HG03342 (cell line): Measurements from ENCODE around the gene SLCO2A1.

Source experiments
- ATAC-seq: cut with Tn5 transposase; IDR thresholded peaks from one replicate; pipeline ENCODE4 v1.9.1; 2021; ENCODE audit warnings: mild to moderate bottlenecking, moderate library complexity; ENCODE audit not compliant: unreplicated experiment

SLCO2A1 gene

DNA sequence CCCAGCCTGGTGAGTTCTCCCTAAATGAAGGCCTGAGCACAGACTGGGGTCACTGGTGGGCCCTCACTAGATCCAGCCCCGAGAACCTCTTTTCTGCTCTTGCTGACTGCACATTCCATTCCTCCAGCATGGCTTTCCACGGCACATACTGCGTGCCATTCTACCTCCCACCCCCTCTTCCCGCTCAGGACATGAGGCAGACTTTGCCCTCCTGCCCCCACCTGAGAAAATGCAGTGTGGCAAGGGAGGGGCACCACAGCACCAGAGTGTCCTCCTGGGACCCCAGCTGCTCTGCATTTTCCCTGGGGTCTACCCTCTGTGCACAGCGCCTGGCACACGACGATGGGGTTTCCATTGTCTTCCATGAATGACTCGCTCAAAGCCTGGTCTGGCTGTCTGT, 6.1 kb upstream of the SLCO2A1 start:
- ATAC-seq: no peak

DNA sequence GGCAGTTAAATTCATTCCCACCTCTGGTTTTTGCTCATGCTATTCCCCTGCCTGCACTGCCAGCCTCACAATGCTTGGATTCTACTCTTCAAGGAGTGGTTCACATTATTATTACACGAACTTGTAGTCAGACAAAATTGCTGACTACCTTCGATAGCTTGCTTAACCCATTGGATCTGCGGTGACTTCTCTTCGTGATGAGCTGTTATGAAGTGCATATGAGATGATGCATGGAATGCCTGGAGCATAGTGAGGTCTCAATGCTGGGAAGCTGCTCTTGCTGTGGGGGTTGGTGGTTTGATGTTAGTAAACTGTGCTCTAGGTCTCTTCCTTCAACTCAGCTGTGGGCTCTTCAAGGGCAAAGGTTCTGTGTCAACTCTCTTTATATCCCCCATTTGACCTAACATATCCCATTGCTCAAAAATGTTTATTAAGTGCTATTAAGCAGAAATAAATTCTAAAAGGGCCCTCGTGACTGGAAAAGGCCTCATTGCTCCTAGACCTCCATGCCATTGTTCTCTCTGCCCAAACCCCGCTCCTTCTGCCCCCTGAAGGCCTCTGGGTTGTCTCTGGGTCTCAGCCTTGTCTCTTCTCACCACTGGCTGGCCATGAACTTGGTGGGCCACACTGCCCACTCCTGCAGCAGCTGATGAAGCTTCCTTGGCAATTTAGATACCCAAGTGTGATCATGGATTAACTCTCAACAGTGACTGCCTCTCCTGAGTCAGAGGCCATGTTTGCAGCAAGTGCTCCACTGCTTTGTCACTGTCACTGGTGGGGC, 4.5 kb upstream of the SLCO2A1 start:
- ATAC-seq: no peak

DNA sequence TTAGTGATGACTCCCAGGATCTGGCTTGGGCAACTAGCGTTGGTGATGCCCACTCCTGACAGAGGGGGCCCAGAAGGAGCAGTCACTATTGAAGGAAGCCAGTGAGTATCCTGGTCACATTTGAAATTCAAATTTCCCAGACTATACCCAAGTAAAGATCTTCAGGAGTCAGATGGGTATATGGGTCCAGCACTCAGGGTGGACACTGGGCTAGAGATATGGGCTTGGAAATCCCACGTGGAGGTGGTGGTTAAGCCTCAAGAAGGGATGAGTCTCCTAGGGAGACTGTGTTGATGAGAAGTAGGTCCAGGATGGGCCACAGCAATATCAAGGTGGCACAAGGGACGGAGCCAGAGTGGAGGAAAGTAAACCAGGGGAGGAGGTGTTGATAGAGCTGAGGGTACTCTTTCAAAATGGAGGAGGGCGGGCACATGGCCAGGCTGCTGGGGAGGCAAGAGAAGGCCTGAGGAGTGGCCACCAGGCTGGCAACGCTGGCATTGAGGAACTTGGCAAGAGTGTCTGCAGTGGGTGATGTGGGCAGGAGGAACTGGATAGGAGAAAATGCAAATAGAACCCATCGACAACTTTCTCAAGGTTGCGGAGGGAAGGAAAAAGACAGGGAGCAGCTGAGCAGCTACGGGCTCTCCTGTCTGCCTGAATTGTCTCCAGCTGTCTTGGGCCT, 3.7 kb upstream of the SLCO2A1 start:
- no peak for ATAC-seq

DNA sequence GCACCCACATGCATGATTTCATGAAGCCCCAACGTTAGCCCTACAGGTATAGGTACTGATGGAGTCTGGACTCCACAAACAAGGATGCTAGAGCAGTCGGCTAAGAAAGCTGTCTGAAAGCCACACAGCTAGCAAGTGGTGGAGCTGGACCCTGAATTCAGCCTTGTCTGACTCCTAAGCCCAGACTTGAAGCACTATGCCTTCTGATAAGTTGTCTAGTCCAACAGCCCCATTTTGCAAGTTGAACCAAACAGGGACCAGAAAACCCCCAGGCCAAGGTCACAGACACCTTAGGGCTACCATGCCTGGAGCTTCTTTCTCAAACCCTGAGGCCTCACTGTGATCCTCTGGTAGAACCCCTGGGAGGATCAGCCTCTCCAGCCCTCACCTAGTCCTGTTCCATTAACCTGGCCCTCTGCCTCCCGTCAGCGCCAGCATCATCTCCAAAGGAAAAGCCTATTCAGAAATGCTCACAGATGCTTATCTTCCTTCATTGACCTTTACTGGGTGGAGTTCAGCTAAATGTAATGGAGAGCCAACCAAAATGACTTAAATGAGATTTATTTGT, 1.7 kb upstream of the SLCO2A1 start:
- no peak for ATAC-seq

DNA sequence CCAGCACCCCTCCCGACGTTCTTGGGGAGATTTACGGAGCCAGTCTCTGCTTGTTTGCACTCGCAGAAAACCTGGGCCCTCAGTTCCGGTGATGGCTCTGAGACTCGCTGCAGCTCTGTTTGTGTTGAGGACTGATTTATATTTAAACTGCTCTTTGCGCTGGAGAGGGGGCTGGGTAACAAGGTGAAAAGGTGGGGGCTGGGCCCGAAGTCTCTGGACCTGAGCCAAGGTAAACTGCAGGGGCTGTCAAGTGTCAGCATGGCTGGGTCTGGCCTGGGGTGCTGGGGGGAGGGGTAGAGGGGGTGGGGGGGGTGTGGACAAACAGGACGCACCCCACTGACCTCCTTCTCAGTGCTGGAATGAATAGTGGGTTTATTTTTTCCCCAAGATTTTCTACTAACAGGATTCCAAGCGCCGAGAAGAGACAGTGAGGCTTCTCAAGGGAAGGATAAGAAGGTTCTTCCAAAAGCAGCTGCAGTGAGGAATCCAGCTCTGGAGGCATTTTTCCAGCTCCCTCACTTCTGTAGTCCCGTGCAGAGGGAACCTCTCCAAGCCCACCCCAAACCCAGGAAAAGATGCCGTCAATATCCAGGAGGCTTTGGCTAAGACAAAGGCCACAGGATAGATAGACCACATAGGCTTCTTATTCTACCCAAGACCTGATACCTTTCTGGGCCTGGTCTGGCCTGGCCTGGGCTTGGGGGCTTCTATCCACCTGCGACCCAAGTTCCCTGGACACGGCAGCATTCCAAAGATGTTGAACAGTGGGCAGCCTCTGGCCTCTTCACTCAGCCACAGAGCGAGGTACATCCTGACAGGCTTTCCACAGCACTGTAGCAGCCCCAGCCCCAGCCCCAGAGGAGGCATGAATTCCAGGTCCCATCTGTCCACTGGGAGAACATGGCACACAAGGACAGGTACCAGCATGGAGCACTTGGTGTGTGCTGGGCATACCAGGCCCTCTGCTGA, 938 bp upstream of the SLCO2A1 start:
- no peak for ATAC-seq

DNA sequence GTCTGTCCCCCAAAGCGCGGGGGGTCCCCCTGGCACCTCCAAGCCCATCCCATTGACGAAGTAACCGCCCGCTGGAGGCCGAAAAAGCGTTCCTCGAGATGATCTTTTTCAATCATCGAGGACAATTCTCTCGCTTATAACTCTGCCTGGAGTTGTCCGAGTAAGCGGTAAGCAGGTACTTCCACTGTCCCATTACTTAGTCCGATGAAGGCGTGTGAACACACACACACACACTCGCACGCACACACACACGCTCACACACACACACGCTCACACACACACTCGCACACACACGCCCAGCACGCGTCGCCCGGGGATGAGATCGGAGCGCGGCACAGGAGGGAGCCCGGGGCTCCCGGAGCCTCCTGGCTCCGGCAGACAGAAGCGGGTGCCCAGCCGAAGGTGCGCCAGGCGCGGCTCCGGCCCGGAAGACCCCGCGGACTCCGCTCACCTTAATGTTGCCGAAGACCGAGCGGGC, 430 bp downstream of the SLCO2A1 start:
- no peak for ATAC-seq

DNA sequence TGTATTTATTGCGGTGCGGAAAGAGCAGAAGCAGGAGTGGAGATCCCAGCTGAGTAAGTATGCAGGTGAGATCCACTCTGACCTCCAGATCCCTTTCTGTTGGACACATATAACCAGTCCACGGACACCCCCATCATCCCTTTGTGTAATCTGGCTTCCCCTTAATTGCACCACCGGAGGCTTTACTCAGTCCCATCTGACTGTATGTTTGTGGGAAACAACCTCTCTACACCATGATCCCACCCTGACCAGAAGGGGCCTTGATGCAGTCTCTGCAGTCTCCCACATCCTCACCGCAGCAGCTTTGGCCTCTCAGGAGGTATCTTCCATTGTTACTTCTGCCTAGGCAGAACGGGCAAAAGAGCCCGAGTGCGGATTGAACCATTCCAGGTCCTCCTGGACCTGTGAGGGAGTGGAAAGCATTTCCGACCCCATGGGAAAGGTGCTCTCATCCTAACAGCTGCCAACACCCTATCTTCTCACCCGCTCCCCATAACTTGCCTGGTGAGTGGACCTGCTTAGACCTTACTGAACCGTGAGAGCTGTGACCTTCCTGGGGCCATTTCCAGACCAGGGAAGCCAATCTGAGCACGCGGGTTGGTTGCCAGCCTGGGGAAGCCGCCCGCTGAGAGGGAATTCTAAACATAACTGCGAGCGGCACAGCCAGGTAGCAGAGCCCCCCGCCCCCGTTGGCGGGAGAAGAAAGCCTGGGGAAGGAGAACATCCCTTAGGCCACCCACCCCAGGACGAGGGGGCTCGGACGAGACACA, 1.1 kb downstream of the SLCO2A1 start:
- ATAC-seq: no peak

DNA sequence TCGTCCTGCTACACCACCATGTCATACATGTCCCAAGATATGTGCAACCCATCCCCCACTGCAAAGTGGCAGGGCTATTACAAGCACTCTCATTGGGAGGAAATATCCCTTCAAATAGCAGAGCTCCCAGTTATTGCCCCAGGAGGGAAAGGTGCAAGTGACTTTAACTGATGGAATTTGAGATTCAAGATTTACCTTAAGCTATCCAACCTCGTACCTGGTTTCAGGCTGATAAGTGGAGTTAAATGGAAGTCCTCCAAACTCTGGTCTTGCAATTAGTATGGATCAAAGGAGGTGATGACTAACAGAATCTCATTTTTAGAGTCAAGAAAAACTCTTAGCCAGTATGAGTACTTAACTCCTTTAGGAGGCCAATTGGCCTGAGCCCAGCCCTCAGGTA, 2.1 kb downstream of the SLCO2A1 start:
- ATAC-seq: no peak

DNA sequence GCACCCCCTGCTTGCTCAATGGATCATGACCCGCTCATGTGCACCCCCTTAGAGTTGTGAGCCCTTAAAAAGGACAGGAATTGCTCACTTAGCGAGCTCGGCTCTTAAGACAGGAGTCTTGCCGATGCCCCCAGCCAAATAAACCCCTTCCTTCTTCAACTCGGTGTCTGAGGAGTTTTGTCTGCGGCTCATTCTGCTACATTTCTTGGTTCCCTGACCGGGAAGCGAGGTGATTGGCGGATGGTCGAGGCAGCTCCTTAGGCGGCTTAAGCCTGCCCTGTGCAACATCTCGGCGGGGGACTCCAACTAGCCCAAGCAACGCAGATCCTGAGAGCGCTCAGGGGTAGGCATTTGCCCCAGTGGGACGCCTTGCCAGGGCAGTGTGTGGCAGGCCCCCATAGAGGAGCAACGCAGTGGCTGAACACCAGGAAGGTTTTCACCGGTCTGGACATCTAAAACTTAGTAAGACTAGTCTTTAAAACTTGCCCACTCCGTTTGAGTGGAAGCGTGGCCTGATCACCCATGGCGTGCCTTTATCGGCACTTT, 9.5 kb downstream of the SLCO2A1 start:
- no peak for ATAC-seq

DNA sequence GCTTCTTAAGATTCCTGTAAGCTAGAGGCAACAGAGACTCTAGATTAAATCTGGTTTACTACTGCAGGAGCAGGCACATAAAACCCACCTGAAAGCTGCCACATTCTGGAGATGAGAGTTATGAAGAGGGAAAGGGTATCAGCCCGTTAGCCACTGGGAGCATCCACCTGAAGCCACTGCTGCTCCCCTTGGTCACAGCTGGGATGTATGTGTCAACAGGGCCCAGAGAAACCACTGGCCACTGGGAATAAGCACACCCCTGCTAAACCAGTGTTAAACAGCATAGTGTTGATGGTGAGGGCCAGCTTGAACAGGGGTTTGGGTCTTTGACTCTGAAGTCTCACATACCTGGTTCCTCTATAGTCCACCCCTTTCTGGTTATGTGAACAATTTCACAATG, 10.9 kb downstream of the SLCO2A1 start:
- ATAC-seq: no peak

DNA sequence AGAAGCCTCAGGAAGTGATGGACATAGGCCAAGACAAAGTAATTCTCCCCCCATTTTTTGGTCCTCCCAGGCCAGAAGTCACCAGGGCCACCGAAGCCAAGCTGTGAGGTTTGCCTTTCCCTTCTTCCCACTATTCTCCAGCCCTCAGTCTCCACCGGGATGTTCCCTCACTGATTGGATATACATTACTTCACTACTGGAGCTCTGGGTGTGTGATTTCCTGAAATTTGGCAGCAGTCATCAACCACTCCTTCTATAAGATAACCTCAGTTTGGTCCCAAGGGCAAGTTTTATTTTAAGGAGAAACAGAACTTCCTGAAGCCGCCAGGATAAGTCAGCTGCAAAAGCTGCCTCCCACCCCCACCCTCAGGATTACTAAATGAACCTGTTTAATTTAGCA, 11.3 kb downstream of the SLCO2A1 start:
- ATAC-seq: no peak

DNA sequence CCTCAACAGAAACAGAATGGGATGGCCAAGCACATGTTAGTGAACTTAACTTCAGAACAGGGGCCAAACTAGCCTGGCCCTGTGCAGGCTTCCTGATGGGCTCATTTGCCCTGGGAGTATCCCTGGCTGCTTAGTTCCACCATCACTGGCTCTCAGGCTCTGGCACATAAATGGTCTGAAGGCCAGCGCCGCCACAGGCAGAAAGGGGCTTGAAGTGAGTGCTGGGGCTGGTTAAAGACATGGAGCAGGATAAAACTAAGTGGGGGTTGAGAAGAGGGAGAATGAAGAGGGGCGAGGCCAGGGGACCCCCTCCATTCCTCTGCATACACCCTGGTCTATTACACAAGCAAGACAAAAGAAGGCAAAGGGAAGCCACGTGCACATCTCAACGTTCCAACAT, 12.2 kb downstream of the SLCO2A1 start:
- ATAC-seq: no peak

DNA sequence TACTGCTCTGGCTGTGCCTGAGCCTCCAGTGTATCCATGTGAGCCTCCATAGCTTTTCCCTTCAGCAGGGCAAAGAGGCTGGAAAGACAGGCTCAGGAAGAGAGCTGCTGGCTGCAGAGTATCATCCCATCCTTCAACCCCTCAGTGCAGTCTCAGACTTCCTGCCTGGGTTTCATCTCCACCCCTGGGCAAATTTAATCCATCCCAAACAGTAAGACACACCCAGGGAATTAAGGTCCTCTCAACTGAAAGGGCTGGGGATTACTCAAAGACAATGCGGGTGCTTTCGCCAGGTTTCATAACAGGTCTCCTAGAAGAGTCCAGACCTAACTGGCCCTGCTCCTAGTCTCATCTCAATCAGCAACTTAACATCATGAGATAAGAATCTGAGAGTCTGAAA, 15.5 kb downstream of the SLCO2A1 start:
- no peak for ATAC-seq

DNA sequence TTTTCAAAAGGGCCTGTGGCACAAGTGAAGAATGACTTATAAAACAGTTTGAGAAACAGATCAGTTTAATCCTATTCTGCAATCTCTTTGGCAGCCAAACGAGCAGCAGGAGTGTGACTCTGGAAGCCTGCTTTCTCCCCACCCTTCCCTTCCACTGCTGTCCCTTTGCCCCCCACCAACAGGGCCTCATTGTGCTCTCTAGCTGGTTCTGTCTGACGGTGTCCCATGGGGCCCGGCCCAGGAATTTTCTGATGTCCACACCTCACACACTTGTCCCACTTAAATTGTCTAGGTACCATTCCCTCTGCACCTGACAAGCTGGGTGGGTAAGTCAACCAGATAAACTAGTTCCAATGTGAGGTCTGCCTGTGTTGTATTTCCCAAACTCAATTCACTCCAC, 16.4 kb downstream of the SLCO2A1 start:
- no peak for ATAC-seq

DNA sequence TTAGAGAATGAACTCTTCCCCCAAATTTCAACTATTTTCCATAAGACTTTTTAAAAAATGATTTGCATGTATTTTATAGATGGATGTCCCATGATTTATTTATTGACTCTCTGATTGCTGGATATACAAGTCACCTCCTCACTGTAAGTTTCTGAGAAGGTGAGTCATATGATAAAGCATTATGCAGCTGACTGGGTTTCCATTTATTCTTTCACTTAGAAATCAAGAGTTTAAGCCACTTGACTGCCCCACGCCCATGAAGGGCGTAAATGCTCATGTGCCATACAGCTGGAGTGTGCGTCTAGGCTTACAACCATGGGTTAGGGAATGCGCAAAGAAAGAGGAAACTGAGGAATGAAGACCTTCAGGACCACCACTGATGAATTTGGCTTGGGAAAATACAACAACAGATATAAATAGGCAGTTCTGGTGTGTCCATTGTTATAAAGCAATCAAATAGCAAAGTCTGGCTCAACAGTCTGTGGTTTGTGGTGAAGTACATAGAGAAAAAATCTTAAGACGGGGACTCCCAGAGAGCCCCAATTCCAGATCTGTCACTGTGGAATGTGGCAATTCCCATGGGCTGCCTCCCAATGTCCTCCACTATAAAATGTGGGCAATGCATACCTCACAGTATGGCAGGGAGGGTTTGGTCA, 20.3 kb downstream of the SLCO2A1 start:
- no peak for ATAC-seq

DNA sequence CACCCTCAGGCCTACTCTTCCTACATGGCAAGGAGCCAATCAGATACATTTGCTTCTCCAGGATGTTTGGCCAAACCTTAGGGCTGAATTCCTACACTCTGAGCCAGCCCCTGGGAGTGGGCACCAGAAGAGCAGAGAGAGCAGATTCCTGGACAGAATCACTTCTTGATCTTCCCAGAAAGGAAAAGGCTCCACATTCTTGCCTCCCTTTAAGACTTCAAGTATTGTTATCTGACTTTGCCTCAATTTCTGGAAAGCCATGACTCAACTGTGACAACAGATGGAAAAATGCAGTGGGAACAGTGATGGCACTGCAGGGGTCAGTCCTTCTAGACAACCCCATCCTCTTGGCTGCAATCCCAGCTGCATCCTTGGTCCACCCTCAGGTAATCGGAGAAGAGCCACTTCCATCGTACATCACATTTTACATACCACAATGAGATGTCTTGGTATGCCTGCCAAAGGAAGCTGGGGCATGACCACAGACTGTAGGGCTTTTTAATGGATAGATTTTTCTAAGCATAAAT, 21.0 kb downstream of the SLCO2A1 start:
- ATAC-seq: no peak

DNA sequence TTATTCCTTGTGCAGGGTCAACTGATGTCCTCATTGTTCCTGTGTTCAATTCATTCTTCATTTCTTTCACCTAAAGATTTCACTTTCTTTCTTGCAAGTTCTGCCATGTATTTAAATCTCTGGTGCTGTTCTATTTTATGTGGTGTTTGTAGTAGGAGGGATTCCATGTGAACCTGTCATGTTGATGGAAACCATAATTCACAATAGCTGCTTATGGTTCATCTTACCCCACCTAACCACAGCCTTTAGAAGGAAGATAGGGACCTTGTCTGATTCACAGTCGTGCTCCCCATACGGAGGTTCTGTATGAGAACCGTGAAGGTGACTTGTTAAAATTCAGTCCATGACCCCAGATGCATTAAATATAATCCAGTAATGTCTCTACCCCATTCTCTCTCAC, 21.9 kb downstream of the SLCO2A1 start:
- ATAC-seq: no peak

DNA sequence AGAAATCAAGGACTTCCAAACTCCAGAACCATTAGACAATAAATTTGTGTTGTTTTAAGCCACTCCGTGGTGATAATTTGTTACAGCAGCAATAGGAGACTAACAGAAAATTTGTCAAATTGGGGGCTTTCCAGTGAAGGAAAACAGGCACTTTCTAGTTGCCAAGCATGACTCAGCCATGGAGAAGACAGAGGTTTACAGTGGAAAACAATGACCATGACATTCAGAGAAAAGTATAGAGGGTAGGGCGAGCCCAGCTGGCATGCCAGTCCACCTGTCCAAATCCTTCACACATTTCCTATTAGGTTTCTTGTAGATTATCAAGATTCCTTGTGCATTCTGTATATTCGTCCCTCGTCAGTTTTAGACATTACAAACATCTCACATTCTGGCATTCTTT, 24.9 kb downstream of the SLCO2A1 start:
- ATAC-seq: no peak

DNA sequence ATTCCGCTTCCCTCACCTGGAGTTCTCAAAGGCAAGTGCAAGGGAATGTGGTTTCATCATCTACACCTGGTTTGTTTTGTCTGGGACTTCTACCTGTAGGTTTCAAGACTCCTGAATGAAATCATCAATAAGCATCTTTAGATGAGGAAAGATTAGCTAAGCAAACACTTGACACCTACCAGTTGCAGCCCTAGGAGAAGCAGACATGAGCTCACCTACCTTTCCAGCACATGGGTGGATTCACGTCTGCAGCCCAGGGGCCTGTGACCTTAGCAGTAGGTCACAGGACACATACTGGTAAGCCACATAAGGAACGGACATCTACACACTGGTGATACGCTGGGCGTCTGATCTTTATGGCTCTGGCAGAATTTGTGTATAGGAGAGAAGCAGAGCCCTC, 26.7 kb downstream of the SLCO2A1 start:
- no peak for ATAC-seq
